NT2/D1 (cell line): ENCODE measurements around the gene ROPN1L.

Source experiments
- DNase-seq: peaks from one replicate; pipeline ENCODE4 v3.0.0-alpha.2; 2011; ENCODE audit warnings: low read depth, low spot score
- H3K27me3 ChIP-seq: 2 replicates; pipeline ENCODE4 v1.6.0; 2011; ENCODE audit warnings: mild to moderate bottlenecking; ENCODE audit not compliant: insufficient read length, insufficient read depth
- H3K36me3 ChIP-seq: 2 replicates; pipeline ENCODE4 v1.6.1; 2011; ENCODE audit warnings: mild to moderate bottlenecking, low read length, mixed read lengths; ENCODE audit not compliant: insufficient read depth, insufficient read length
- H3K4me1 ChIP-seq: 2 replicates; pipeline ENCODE4 v1.5.1; 2011; ENCODE audit not compliant: insufficient read depth, insufficient read length
- H3K4me3 ChIP-seq: 2 replicates; pipeline ENCODE4 v1.5.1; 2011; ENCODE audit warnings: low read depth; ENCODE audit not compliant: insufficient read length
- H3K9ac ChIP-seq: 2 replicates; pipeline ENCODE4 v1.6.0; 2011; ENCODE audit warnings: low read depth; ENCODE audit not compliant: insufficient read length
- H3K9me3 ChIP-seq: 2 replicates; pipeline ENCODE4 v1.5.1; 2011; ENCODE audit warnings: mild to moderate bottlenecking, low read length; ENCODE audit not compliant: insufficient read depth
- SUZ12 ChIP-seq: IDR thresholded peaks from 2 replicates; pipeline ENCODE4 v1.6.1; 2011; ENCODE audit not compliant: insufficient read length, insufficient read depth; ENCODE audit errors: extremely low read depth
- YY1 ChIP-seq: IDR thresholded peaks from 2 replicates; pipeline ENCODE4 v1.6.1; 2011; ENCODE audit not compliant: insufficient read length, insufficient read depth
- ZNF274 ChIP-seq: IDR thresholded peaks from 2 replicates; pipeline ENCODE4 v1.6.1; 2011; ENCODE audit warnings: mild to moderate bottlenecking, low read depth, low read length

The ROPN1L gene

GRCh38 chr5:10452768-10453331, 11.2 kb downstream of the ROPN1L start:
- no peaks in the 10 kb centered on the region for H3K9me3 ChIP-seq
- no peak overlapping the region for H3K4me3 ChIP-seq
- no peaks in the 10 kb centered on the region for H3K36me3 ChIP-seq
- peaks cover 11% of the 10 kb centered on the region for H3K4me1 ChIP-seq
- TF ChIP-seq YY1 (no peak), SUZ12 (no peak)
- peaks cover 6% of the 10 kb centered on the region for H3K27me3 ChIP-seq
- peak; percentile 57 for DNase-seq
- no peak overlapping the region for H3K9ac ChIP-seq

- Histone ChIP-seq H3K4me3 (no peak overlapping the region), H3K4me1 (peaks cover 11% of the 10 kb centered on the region), H3K9me3 (no peaks in the 10 kb centered on the region), H3K27me3 (peaks cover 6% of the 10 kb centered on the region), H3K36me3 (no peaks in the 10 kb centered on the region), H3K9ac (no peak overlapping the region)
- TF ChIP-seq SUZ12: no peak
- no peak for TF ChIP-seq YY1
- TF ChIP-seq ZNF274: no peak
- no peak for DNase-seq
Observed at GRCh38 chr5:10453545-10453944, 11.9 kb downstream of the ROPN1L start.

GRCh38 chr5:10454591-10455276, 13.1 kb downstream of the ROPN1L start:
- Histone ChIP-seq H3K27me3 (peaks cover 6% of the 10 kb centered on the region), H3K4me3 (no peak overlapping the region), H3K9me3 (no peaks in the 10 kb centered on the region), H3K9ac (no peak overlapping the region), H3K4me1 (peaks cover 13% of the 10 kb centered on the region), H3K36me3 (no peaks in the 10 kb centered on the region)
- DNase-seq: no peak
- TF ChIP-seq SUZ12 (no peak), YY1 (no peak), ZNF274 (no peak)

DNA sequence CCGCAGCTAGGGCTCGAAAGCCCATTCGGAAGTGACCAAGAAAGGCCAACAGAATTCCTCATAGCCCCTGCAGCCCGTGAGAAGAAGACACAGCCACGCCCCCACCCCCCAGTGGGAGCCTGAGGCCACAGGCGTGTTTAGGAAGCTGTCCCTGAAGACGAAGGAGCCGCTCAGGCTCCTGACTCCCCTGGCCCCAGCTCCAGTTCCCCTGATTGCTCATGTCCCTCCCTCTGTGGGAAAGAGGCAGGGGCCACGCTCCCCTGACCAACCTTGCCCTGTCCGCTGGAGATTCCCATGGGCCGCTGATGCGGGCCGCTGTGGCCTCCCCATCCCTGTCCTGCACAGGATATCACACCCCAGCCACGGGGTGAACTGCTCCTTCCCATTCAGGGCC, 13.6 kb downstream of the ROPN1L start:
- Histone ChIP-seq H3K36me3 (no peaks in the 10 kb centered on the region), H3K4me3 (no peak overlapping the region), H3K9ac (peak overlapping the region; percentile 46), H3K4me1 (peaks cover 14% of the 10 kb centered on the region), H3K27me3 (peaks cover 6% of the 10 kb centered on the region), H3K9me3 (no peaks in the 10 kb centered on the region)
- no peak for DNase-seq
- TF ChIP-seq YY1: no peak
- TF ChIP-seq ZNF274: no peak
- TF ChIP-seq SUZ12: no peak

GRCh38 chr5:10456583-10457420, 15.1 kb downstream of the ROPN1L start:
- DNase-seq: no peak

DNA sequence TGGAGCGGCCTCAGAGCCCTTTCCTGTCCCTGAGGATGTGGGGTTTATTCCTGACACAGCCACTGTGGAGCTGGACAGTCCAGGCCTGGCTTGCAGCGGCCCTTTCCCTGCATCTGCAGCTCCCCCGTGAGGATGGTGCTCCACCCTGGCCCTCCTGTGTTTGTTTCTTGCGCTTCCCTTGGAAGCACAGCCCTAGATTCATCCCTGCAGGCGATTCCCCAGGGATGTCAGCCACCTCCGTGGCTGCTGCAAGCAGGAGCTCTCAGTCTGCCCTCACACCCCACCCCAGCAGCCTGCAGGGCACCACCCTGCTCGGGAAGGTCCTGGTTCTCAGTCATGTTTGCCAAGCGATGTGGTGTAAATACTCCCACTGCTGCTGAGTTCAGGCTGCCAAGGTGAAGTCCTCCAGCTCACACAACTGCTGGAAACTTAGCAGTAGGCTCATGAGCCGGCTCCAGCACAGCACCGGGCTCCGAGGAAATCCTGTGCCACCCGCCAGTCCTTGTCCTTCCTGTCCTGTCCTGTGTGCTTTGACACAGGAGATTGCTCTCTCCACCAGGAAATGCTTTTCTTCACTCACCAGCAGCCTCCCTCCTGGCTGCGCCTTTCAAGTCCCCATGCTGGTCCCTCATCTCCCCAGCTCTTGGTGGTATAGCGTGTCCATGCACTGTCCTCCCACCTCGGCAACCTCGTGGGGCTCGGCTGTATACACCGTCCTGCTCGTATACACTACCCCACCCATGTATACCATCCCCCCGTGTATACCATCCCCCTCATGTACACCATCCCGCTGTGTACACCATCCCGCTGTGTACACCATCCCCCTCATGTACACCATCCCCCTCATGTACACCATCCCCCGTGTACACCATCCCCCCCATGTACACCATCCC, 16.2 kb downstream of the ROPN1L start:
- H3K4me1 ChIP-seq: peaks cover 14% of the 10 kb centered on the region
- no peaks in the 10 kb centered on the region for H3K9me3 ChIP-seq
- no peak for DNase-seq

More at GRCh38 chr5:10456583-10457420, 15.1 kb downstream of the ROPN1L start:
- Histone ChIP-seq H3K9ac (no peak overlapping the region), H3K36me3 (no peaks in the 10 kb centered on the region), H3K27me3 (peaks cover 6% of the 10 kb centered on the region), H3K9me3 (no peaks in the 10 kb centered on the region), H3K4me1 (peaks cover 14% of the 10 kb centered on the region), H3K4me3 (no peak overlapping the region)
- TF ChIP-seq SUZ12: no peak
- no peak for TF ChIP-seq YY1
- no peak for TF ChIP-seq ZNF274

More for the DNA sequence above, 16.2 kb downstream of the ROPN1L start:
- TF ChIP-seq SUZ12 (no peak), YY1 (no peak), ZNF274 (no peak)
- Histone ChIP-seq H3K27me3 (peaks cover 6% of the 10 kb centered on the region), H3K36me3 (no peaks in the 10 kb centered on the region), H3K4me3 (no peak overlapping the region), H3K9ac (no peak overlapping the region)
